AG04449 (cell line): Measurements from ENCODE around the gene LRRFIP1.

Experiments used
- CTCF ChIA-PET: fragments of 350-600 bp; formaldehyde crosslinking; extraction: SDS; loops from one replicate; lab custom pipeline; 2021; ENCODE audit warnings: antibody characterized with exemption; lab: Yijun Ruan, JAX
- POLR2A ChIA-PET: fragments of 400-600, 350-600 bp; formaldehyde crosslinking; extraction: SDS; loops from one replicate; lab custom pipeline; 2020; ENCODE audit warnings: antibody characterized with exemption, inconsistent platforms; lab: Yijun Ruan, JAX
- DNase-seq: peaks from one replicate; pipeline ENCODE4 v3.0.0-alpha.2; 2010; ENCODE audit warnings: low read depth, low spot score
- H3K4me3 ChIP-seq: 2 replicates; pipeline ENCODE4 v1.5.1; 2011; ENCODE audit warnings: low read depth, mild to moderate bottlenecking, control low read depth, low read length
- CTCF ChIP-seq: IDR thresholded peaks from one replicate; pipeline ENCODE4 v1.5.1; 2011; ENCODE audit warnings: mild to moderate bottlenecking, moderate library complexity, low read length, control low read depth, inconsistent platforms; ENCODE audit not compliant: insufficient read depth; ENCODE audit errors: missing control alignments

LRRFIP1 gene

GRCh38 chr2:237652181-237652580 is 24.8 kb downstream of the LRRFIP1 start:
- no peak overlapping the region for H3K4me3 ChIP-seq
- ChIA-PET POLR2A (no interaction called here), CTCF (no interaction called here)
- TF ChIP-seq CTCF, result no peak
- DNase-seq, result no peak

GRCh38 chr2:237652854-237653253 is 25.5 kb downstream of the LRRFIP1 start:
- no peak overlapping the region for H3K4me3 ChIP-seq
- ChIA-PET POLR2A (no interaction called here), CTCF (interaction anchor here (1.3 kb wide), 1 partner anchor 20 kb away, joined by 3 read pairs; no protein-coding TSS in a partner anchor)
- DNase-seq, result no peak
- TF ChIP-seq CTCF, result no peak

GRCh38 chr2:237653776-237654558 is 26.6 kb downstream of the LRRFIP1 start:
- CTCF ChIA-PET, result interaction anchor here (1.3 kb wide), 1 partner anchor 19 kb away, joined by 3 read pairs; no protein-coding TSS in a partner anchor
- no peak for DNase-seq
- TF ChIP-seq CTCF, result no peak
- no peak overlapping the region for H3K4me3 ChIP-seq
- POLR2A ChIA-PET, result no interaction called here

GRCh38 chr2:237657063-237657462 is 29.7 kb downstream of the LRRFIP1 start:
- ChIA-PET POLR2A (no interaction called here), CTCF (no interaction called here)
- DNase-seq, result no peak
- no peak for TF ChIP-seq CTCF
- H3K4me3 ChIP-seq, result no peak overlapping the region

- DNase-seq, result no peak
- no peak overlapping the region for H3K4me3 ChIP-seq
- TF ChIP-seq CTCF, result no peak
- POLR2A ChIA-PET, result no interaction called here
- CTCF ChIA-PET, result interaction anchor here (1.4 to 1.9 kb wide), 2 partner anchors 9 to 84 kb away, joined by 3 to 10 read pairs; no protein-coding TSS in a partner anchor
Measured at GRCh38 chr2:237660381-237660900, 33.1 kb downstream of the LRRFIP1 start.

GRCh38 chr2:237661270-237661669 is 33.9 kb downstream of the LRRFIP1 start:
- TF ChIP-seq CTCF, result no peak
- ChIA-PET POLR2A (no interaction called here), CTCF (interaction anchor here (1.4 kb wide), 1 partner anchor 8 kb away, joined by 3 read pairs; no protein-coding TSS in a partner anchor)
- no peak overlapping the region for H3K4me3 ChIP-seq
- no peak for DNase-seq
